ENCODE data around the gene PRKN.
"Not testable (repeated sequence)": the region's sequence is repeated elsewhere in the genome, so short reads cannot be mapped to it uniquely, and the experiment has no call there.

Gene PRKN

GRCh38 chr6:161316531-161316930, 1411.0 kb downstream of the PRKN start:
- no peak for DNase-seq (ENCODE audit: low read depth in 2 of 2)

GRCh38 chr6:161315246-161315917, 1412.2 kb downstream of the PRKN start:
- DNase-seq (ENCODE audit: low read depth in 2 of 2), result not testable (repeated sequence)

DNA sequence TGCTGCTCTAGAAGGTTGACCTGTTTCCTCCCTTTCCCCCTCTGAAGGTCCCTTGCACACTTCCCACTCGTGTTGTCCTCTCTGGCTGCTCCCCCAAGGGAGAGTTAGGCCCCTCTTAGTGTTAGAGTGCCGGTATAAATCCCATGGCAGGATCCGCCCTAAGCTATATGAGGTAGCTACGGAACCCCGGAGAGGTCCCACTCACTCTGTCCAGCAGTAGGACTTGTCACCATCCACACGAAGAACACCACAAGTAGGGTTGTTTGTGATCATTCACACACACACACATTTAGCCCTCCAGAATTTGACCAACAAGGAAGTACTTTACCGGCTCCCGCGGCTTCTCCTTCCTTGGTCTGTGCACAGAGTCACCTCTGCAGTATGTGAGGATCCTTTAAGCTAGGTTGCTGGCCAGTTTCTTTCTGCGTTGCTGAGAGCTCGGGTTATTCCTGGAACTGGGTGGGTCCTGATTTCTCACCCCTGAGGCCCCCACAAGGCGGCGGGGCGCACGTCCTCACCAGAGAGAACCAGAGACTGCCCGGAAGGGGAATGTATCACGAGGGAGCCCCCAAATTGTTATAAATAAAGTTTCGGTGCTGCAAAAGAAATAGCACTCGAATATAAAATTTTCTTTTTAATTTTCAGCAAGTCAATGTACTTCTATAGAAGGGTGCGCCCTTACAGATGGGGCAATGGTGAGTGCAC, 1412.9 kb downstream of the PRKN start:
- DNase-seq (ENCODE audit: low read depth in 2 of 2), result not testable (repeated sequence)

DNA sequence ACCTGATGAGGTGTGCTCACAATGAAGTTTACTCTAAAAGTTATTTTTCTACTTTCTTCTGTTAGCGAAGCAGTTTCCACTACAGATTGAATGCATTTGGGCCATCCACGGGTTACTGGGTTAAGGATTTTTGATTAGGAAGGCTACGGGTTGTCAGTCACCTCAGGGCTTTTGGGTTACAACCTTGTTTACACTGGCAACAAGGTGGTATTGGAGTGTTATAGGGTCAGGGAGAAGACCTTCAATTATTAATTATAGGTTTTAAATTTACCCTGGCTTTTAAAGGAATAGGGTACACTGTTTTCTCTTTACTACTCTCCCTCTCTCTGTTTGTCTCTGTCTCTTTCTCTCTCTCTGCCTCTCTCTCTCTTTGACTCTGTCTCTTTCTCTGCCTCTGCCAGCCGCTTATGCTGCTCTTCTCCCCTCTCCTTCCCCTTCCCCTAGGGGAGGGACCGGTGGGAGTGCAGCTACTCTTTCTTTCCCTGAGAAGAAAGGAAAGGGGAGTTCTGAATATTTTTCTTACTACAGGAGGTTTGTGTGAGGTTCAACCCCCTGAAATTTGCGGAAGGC, 1413.5 kb downstream of the PRKN start:
- DNase-seq (ENCODE audit: low read depth in 2 of 2), result no peak

DNA sequence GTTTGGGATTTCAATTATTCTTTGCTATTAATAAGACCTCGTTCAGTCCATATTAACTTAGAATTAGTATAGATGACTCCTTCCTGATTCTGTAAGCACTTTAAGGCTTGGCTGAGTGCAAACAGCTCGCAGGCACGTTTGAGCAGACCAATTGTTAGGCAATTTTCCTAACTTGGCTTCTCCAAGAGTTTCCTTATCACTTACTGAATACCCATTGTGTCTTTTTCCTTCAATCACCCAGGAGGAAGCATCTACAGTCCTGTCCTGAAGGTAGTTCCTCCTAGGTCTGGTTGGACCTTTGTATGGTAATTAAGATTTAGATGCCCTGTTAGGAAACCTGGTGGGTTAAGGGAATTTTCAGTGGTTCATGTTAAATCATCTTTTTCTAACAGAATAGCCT, 1414.1 kb downstream of the PRKN start:
- not testable (repeated sequence) for DNase-seq (ENCODE audit: low read depth in 2 of 2)

DNA sequence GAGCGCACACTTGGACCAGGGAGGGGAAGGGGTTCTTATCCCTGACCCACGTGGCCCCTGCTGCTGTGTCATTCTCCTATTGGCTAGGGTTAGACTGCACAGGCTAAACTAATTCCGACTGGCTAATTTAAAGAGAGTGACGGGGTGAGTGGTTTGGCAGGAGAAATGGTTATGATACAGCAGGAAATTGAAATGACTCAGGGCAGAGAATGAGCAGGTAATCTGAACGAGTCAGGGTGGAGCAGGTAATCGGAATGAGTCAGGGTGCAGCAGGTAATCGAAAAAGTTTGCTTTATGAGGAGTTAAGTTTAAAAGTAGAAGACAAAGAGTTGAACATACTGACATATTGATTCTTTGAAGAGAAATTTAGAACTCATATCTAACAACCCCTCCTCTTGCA, 1417.8 kb downstream of the PRKN start:
- not testable (repeated sequence) for DNase-seq (ENCODE audit: low read depth in 2 of 2)

GRCh38 chr6:161308075-161308655, 1419.4 kb downstream of the PRKN start:
- DNase-seq (ENCODE audit: low read depth in 2 of 2), result no peak

GRCh38 chr6:161305860-161306259, 1421.7 kb downstream of the PRKN start:
- no peak for DNase-seq (ENCODE audit: low read depth in 2 of 2)

GRCh38 chr6:161303628-161304340, 1423.8 kb downstream of the PRKN start:
- DNase-seq (ENCODE audit: low read depth in 2 of 2), result no peak

GRCh38 chr6:161302949-161303348, 1424.6 kb downstream of the PRKN start:
- DNase-seq (ENCODE audit: low read depth in 2 of 2), result no peak

GRCh38 chr6:161301338-161301737, 1426.2 kb downstream of the PRKN start:
- no peak for DNase-seq (ENCODE audit: low read depth in 2 of 2)

- DNase-seq (ENCODE audit: low read depth in 2 of 2), result no peak
Observed at GRCh38 chr6:161300823-161301222, 1426.7 kb downstream of the PRKN start.

GRCh38 chr6:161299726-161300125, 1427.8 kb downstream of the PRKN start:
- no peak for DNase-seq (ENCODE audit: low read depth in 2 of 2)
